ENCODE results near the gene FUS.

- TF ChIP-seq CTCF (conservative IDR thresholded peaks at IDR 0.05 in 1 of 2, IDR thresholded peaks at IDR 0.05 in 1 of 2; ENCODE audit: low read depth in 1 of 2, low read length in 2 of 2) (no peak), EZH2 (IDR thresholded peaks at IDR 0.05; ENCODE audit: low read length, missing control alignments) (no peak)
Observed at GRCh38 chr16:31184888-31185287, 4.9 kb downstream of the FUS start.
